Measurements from ENCODE around the gene DCX.

The DCX gene

GRCh38 chrX:111309083-111309482, 102.9 kb downstream of the DCX start:
- DNase-seq (ENCODE audit: low spot score): no peak

GRCh38 chrX:111308039-111308438, 104.0 kb downstream of the DCX start:
- DNase-seq (ENCODE audit: low spot score): no peak

- DNase-seq (ENCODE audit: low spot score): no peak
Measured at GRCh38 chrX:111302284-111302683, 109.7 kb downstream of the DCX start.

- peak; percentile 75 for DNase-seq (ENCODE audit: low spot score)
Measured at GRCh38 chrX:111288841-111289240, 123.2 kb downstream of the DCX start.

- no peak for DNase-seq (ENCODE audit: low spot score)
Measured at GRCh38 chrX:111284631-111285293, 127.2 kb downstream of the DCX start.

GRCh38 chrX:111283446-111283845, 128.5 kb downstream of the DCX start:
- no peak for DNase-seq (ENCODE audit: low spot score)

GRCh38 chrX:111282991-111283390, 129.0 kb downstream of the DCX start:
- no peak for DNase-seq (ENCODE audit: low spot score)

GRCh38 chrX:111282139-111282538, 129.9 kb downstream of the DCX start:
- DNase-seq (ENCODE audit: low spot score): no peak

GRCh38 chrX:111270339-111270738, 141.7 kb downstream of the DCX start, which contains the start of gene CAPN6:
Gene CAPN6 (minus strand): TSS chrX:111270483. CDS start chrX:111263936, 6,547 bp downstream.
- no peak for DNase-seq (ENCODE audit: low spot score)

GRCh38 chrX:111268506-111268905, 143.5 kb downstream of the DCX start:
- DNase-seq (ENCODE audit: low spot score): no peak

- no peak for DNase-seq (ENCODE audit: low spot score)
Measured at GRCh38 chrX:111265486-111265885, 146.5 kb downstream of the DCX start.

- peak; percentile 79 for DNase-seq (ENCODE audit: low spot score)
Measured at GRCh38 chrX:111264385-111264784, 147.6 kb downstream of the DCX start.

- no peak for DNase-seq (ENCODE audit: low spot score)
Measured at GRCh38 chrX:111262086-111262485, 149.9 kb downstream of the DCX start.

- DNase-seq (ENCODE audit: low spot score): no peak
Measured at GRCh38 chrX:111260451-111260850, 151.5 kb downstream of the DCX start.

GRCh38 chrX:111259559-111259958, 152.4 kb downstream of the DCX start:
- DNase-seq (ENCODE audit: low spot score): peak; percentile 44

GRCh38 chrX:111257733-111258132, 154.3 kb downstream of the DCX start:
- no peak for DNase-seq (ENCODE audit: low spot score)

- DNase-seq (ENCODE audit: low spot score): no peak
Measured at GRCh38 chrX:111254896-111255693, 156.9 kb downstream of the DCX start.

- peak; percentile 17 for DNase-seq (ENCODE audit: low spot score)
Measured at GRCh38 chrX:111244235-111244750, 167.7 kb downstream of the DCX start.

Small RNAs within 50 kb of the gene (small RNA-seq; reads per million reads assigned to genes)
- gene RNU6-496P: 0 to 0.09 reads per million in 2 experiments
